C4-2B (cell line): Measurements from ENCODE around the gene COPB2.
"Not testable (repeated sequence)": the region's sequence is repeated elsewhere in the genome, so short reads cannot be mapped to it uniquely, and the experiment has no call there.

Source experiments
- H3K27ac ChIP-seq: fragments of 450-650 bp; 2 replicates; pipeline ENCODE4 v1.5.1; 2017
- CTCF ChIP-seq: fragments of 450-650 bp; conservative IDR thresholded peaks from 2 replicates; pipeline ENCODE4 v1.5.1; 2017; ENCODE audit warnings: mild to moderate bottlenecking
- ZFX ChIP-seq: fragments of 450-650 bp; IDR thresholded peaks from 2 replicates; pipeline ENCODE4 v1.6.1; 2017

Gene COPB2

GRCh38 chr3:139425745-139426400 lies 36.4 kb upstream of the COPB2 start:
- H3K27ac ChIP-seq, result no peak overlapping the region
- TF ChIP-seq CTCF (no peak), ZFX (no peak)

GRCh38 chr3:139423232-139423631 lies 33.8 kb upstream of the COPB2 start:
- TF ChIP-seq CTCF, result no peak
- TF ChIP-seq ZFX, result no peak
- no peak overlapping the region for H3K27ac ChIP-seq

- no peak overlapping the region for H3K27ac ChIP-seq
- TF ChIP-seq ZFX (no peak), CTCF (no peak)
Measured at GRCh38 chr3:139421460-139421859, 32.0 kb upstream of the COPB2 start.

GRCh38 chr3:139421040-139421439 lies 31.6 kb upstream of the COPB2 start:
- TF ChIP-seq ZFX (no peak), CTCF (no peak)
- no peak overlapping the region for H3K27ac ChIP-seq

GRCh38 chr3:139418144-139418543 lies 28.7 kb upstream of the COPB2 start:
- H3K27ac ChIP-seq, result no peak overlapping the region
- TF ChIP-seq ZFX, result no peak
- TF ChIP-seq CTCF, result no peak

- H3K27ac ChIP-seq, result no peak overlapping the region
- TF ChIP-seq CTCF (no peak), ZFX (no peak)
Measured at GRCh38 chr3:139416275-139416674, 26.8 kb upstream of the COPB2 start.

GRCh38 chr3:139414608-139415224 lies 25.3 kb upstream of the COPB2 start:
- TF ChIP-seq CTCF (no peak), ZFX (no peak)
- H3K27ac ChIP-seq, result no peak overlapping the region; the same call in 1 of the 2 replicates

- H3K27ac ChIP-seq, result not testable (repeated sequence)
Measured at GRCh38 chr3:139412891-139413290, 23.4 kb upstream of the COPB2 start.

GRCh38 chr3:139401155-139401554 lies 11.7 kb upstream of the COPB2 start:
- H3K27ac ChIP-seq, result not testable (repeated sequence)
